Activated CD8-positive, alpha-beta memory T cell treated with anti-CD3 and anti-CD28 coated beads, Interleukin-2, amount 50 U/mL, for 1 hour (primary cell): ENCODE results near the gene ABCA13.

Experiments
- DNase-seq: peaks from one replicate; pipeline ENCODE4 v3.0.0-alpha.2; 2020; ENCODE audit errors: extremely low read depth

The ABCA13 gene

DNA sequence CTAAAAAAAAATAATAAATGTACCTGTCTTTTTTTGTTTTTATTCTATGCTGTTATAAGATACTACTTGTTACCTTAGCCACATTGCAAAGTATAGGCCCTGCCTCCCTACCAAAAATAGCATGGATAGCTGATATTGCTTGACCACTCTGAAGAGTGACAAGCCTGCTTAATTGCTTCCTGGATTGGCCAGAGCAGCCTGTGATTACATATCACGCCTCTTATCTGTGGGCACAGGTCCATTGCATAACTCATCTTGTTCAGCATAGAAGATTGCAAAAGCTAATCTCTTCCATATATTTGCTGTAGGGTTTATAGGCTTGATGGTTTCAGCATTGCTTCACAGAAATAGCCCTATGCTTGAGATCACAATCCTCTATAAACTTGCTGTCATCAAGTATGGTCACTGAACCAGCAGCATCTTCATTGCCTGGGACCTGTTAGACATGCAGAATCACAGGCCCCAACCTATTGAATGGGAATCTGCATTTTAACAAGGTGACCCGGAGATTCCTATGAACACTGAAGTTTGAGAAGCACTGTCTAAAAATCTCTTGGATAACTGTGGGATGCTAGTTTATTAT lies 472.3 kb downstream of the ABCA13 start:
- DNase-seq: no peak

DNA sequence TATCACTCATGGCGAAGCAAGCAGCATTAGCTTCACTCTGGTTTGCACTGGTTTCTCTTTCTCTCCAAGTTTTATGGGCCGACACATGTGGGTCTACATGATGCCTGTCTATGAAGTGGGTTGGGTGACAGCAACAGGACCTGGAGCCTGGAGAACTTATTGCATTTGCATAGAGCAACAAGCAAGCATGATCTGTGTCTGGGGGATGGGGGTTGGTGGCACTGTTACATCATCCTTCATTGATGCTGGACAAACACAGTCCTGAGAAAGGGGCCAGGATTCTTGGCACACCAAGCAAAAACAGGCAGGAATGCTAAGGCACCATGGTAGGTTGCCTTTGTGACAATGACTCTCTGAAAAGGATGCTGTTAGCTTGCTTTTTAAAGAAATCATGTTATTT lies 486.9 kb downstream of the ABCA13 start:
- DNase-seq: no peak

DNA sequence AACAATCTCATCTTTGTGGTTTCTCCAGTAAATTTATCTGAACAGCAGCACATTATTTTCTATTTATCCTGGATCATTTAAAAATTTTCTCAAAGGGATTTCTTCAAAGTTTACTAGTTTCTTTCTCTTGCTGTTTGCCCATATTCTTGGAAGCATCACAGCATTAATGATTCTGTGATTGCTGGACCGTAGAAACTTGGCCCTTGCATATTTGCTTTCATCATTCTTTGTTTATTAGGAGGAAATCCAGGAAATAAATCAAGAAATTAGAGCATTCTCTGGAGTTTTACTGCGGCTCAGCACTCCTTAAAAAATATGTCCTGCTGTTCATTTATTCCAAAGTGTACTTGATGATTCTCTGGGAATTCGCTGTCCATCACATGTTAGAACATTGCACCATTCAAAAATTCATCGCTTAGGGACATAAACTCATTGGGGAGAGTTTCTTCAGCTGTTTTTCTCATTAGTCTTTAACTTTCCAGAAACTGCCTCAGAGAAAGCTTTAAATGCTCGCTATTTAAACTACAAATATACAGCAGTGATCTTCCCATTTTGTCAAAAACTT lies 489.1 kb downstream of the ABCA13 start:
- DNase-seq: no peak

DNA sequence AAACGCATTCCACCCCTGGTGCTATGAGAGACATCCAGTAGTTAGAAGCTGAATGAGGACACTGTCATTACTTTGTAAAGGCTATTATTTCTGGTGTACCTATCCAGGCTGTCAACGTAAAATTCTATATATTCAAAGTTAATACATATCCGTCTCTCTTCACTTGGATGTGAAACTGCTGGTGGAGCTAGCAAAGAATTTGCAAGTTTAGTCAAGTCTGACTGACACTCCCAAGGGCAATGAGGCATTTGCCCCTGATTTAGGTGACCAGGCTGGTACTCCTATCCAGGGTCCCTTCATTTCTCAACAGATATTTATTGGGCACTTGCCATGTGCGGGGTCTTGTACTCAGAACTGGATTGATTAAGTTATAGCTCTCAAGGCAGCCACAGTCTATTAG lies 493.0 kb downstream of the ABCA13 start:
- no peak for DNase-seq

DNA sequence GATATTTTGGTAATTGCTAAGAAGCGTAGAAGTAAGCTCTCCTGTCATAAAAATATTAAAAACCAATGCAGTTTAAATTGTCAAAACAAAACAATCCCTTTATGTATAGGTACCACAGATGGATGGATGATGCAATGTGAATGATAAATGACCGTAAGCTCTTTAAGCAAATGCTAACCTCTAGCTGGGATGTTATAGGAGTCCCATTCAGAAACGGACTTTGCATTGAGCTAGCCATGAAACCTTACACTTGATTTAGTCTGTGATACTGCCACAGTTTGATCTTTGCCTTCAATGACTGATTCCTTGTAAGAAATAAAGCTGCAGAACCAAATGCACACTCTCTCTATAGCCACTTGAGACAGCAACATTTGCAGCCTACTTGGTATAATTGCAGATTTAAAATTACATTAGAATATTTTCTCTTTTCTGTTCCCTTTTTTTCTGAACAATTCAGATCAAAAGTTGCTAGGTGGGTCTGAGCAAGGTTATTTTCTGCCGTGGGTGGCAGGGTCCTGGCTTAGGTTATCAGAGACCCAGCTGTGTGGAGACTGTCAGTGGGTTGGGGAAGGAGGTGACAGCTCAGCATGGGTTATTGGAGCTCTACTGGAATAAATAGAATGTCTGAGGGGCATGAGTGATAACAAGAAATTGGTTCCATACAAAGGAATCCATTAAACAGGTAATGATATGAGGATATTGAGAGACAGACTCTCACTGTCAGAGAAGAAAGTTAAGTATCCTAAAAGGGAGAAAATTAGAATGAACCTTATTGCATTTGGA lies 494.3 kb downstream of the ABCA13 start:
- no peak for DNase-seq

DNA sequence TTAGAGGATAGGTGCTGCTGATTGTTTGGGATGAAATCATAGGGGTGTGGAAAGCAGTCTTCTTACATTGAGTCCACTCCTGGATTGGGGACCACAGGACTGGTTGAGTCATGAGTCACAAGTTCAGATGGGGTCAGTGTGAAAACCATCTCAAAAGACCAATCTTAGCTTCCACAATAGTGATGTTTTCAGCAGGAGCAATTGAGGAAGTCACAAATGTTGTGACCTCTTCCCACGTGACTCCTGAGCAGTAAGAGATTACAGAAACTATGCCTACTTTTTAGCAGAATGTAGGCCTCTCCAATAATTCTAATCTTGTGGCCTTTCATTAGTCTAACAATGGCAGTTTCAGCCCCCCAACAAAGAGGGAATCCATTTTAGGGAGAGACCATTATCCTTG lies 496.1 kb downstream of the ABCA13 start:
- DNase-seq: no peak

DNA sequence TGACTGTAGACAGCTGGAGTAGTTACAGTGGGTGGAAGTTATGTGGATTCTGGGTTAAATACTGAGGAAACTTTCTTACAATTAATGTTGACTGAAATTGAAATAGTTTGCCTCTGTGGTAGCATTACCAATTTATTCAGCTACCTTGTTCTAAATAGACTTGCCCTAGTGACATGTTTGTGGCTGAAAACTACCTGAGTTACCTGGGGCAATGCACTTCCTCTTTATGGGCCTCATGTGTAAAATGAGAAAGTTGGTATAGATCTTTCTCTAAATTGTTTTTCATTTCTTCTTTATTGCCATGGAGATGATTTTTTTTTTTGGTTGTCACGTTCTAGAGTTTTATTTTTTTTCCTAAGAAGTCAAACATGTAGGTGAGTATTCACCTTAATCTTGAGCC lies 500.4 kb downstream of the ABCA13 start:
- no peak for DNase-seq

DNA sequence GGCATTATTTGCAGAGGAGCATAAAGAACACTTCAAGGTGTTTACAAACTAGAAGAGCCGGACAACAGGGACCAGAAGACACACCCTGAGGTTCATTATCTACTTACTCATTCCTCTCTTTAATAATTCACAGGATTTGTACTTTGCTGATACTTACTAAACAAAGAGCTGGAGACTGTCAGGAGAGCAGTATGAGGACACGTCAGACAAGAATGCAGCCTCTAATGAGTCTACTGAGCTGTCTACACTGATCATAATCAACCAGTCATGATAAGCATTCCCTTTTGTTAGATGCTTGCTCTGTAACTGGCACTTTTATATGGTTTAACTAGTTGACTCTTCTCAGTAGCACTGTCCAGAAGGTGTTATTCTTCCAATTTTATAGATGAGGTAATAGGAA lies 509.7 kb downstream of the ABCA13 start:
- no peak for DNase-seq

DNA sequence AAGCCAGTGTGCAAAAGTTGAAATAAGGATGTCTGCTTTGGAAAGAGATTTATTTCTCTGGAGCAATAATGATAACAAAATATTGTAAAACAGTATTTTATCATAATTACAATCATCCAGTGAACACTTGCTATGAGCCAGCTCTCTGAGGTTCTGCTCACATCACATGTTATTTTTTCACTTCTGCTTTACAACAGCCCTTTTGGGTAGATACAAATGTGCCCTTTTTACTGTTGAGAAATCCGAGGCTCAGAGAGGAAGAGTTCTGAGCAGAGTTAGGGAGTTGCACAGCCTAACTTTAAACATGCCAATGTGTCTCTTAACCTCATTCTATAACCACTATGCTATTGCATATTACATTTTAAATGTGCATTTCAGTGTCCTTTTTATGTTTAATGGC lies 520.5 kb downstream of the ABCA13 start:
- DNase-seq: no peak
